LNCAP (cell line): ENCODE results near the gene PLIN5.

Experiments used
- TF ChIP-seq, protein P1 (sequence below): fragments of 450-650 bp; IDR thresholded peaks from 2 replicates; pipeline ENCODE4 v1.5.1; 2017; ENCODE audit warnings: mild to moderate bottlenecking

Gene PLIN5

DNA sequence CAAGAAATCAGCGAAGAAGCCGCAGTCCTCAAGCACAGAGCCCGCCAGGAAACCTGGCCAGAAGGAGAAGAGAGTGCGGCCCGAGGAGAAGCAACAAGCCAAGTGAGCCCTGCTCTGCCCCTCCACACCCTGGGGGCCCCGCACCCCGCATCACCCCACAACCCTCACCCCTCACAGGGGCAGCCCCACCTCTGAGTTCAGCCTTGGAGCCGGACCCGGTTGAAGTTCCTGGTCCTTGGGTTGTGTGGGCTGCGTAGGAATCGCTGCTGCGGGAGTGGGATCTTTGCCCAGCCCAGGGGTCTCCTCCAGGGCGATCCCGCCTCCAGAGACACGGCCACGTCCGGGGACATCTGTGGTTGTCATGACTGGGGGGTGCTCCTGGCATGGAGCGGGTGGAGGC, 38.7 kb downstream of the PLIN5 start:
- TF ChIP-seq, protein P1, sequence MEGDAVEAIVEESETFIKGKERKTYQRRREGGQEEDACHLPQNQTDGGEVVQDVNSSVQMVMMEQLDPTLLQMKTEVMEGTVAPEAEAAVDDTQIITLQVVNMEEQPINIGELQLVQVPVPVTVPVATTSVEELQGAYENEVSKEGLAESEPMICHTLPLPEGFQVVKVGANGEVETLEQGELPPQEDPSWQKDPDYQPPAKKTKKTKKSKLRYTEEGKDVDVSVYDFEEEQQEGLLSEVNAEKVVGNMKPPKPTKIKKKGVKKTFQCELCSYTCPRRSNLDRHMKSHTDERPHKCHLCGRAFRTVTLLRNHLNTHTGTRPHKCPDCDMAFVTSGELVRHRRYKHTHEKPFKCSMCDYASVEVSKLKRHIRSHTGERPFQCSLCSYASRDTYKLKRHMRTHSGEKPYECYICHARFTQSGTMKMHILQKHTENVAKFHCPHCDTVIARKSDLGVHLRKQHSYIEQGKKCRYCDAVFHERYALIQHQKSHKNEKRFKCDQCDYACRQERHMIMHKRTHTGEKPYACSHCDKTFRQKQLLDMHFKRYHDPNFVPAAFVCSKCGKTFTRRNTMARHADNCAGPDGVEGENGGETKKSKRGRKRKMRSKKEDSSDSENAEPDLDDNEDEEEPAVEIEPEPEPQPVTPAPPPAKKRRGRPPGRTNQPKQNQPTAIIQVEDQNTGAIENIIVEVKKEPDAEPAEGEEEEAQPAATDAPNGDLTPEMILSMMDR = no peak

DNA sequence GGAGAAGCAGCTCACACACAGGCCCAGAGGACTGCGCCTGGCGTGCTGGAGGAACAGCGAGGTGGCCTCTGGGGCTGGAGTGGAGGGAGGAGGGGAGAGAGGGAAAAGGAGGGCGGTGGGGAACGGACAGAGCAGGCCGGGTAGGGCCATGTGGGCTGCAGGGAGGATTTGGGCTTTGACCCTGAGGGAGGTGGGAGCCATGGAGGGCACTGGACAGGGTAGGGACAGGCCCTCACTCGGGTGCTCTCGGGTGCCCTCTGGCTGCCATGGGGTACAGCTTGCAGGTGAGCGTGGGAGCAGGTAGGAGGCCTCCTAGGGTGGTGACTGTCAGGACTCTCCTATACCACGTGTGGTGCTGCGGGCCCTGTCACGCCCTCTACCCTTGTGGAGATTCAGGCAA, 39.6 kb downstream of the PLIN5 start:
- TF ChIP-seq, protein P1 = peak; percentile 49

DNA sequence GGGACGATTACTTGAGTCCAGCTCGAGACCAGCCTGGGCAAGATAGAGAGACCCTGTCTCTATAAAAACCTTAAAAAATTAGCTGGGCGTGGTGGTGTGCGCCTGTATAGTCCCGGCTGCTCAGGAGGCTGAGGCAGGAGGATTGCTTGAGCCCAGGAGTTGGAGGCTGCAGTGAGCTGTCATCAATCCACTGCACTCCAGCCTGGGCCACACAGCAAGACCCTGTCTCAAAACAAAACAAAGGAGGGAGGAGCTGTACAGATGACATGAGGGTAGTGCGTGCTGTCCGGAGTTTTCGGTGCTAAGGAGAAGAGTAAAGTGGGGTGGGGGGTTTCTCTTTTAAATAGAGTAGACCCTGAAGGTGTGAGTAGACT, 40.3 kb downstream of the PLIN5 start:
- TF ChIP-seq, protein P1 = no peak

GRCh38 chr19:4493929-4494690, 40.9 kb downstream of the PLIN5 start:
- TF ChIP-seq, protein P1 = no peak

DNA sequence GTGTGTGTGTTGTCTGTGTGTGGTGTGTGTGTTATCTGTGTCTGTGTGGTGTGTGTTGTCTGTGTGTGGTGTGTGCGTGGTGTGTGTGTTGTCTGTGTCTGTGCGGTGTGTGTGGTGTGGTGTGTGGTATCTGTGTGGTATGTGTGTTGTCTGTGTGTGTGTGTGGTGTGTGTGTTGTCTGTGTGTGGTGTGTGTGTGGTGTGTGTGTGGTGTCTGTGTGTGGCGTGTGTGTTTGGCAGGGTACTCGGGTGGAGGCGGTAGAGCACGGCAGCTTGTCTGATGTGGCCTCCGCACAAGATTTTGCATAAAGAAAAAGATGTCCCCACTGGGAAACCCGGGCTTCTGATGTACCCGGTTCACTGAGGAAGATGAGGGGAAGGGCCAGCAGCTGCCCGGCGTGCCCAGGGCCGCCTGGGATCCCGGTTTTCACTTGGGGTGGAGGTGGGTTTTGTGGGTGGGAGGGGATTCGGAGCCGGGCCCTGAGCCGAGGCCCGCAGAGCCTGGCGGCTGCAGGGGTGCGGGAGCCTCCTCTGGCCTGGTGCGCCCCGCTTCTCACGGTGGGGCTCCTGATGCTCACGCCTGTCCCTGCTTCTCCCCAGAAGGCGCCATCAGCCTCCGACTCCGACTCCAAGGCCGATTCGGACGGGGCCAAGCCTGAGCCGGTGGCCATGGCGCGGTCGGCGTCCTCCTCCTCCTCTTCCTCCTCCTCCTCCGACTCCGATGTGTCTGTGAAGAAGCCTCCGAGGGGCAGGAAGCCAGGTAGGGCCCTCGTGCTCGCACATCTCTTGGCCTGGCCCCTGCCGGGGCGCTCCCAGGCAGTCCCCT, 41.7 kb downstream of the PLIN5 start:
- TF ChIP-seq, protein P1 = no peak

GRCh38 chr19:4492337-4493103, 42.5 kb downstream of the PLIN5 start:
- TF ChIP-seq, protein P1 = no peak

DNA sequence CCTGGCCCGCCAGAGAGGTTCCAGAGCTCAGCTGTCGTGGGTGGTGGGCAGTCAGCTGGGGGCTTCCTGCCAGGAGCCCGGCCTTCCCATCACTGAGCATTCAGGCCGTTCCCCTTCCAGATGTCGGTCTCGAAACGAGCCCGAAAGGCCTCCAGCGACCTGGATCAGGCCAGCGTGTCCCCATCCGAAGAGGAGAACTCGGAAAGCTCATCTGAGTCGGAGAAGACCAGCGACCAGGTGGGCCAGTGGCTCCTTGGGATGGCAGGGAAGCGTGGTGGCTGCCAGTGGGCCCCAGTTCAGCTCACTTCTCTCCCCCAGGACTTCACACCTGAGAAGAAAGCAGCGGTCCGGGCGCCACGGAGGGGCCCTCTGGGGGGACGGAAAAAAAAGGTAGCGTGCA, 43.6 kb downstream of the PLIN5 start:
- TF ChIP-seq, protein P1 = no peak
